Right renal cortex interstitium (tissue), 3 donors: Measurements from ENCODE around the gene DPCD. TPM values are rescaled to one million over a fixed set of nuclear protein-coding genes. Genes with fewer than 3 reads are reported as not detected.
"Not testable (repeated sequence)": the region's sequence is repeated elsewhere in the genome, so short reads cannot be mapped to it uniquely, and the experiment has no call there.

Experiments used
- DNase-seq, 3 donors: peaks; one replicate each; pipeline ENCODE4 v3.0.0-alpha.2; 2013; ENCODE audit warnings: low read depth in 3 of 3, low spot score in 2 of 3
- polyA plus RNA-seq, 3 donors: library from polyadenylated mRNA; unstranded; fragments of 120-200 nt; gene quantifications; one replicate each; pipeline ENCODE4 v1.2.1, GENCODE V29; 2013; ENCODE audit not compliant: insufficient read length in 3 of 3

Gene DPCD
- polyA plus RNA-seq, 3 donors = 45.4 to 48.3 (median 47.8) TPM

DNA sequence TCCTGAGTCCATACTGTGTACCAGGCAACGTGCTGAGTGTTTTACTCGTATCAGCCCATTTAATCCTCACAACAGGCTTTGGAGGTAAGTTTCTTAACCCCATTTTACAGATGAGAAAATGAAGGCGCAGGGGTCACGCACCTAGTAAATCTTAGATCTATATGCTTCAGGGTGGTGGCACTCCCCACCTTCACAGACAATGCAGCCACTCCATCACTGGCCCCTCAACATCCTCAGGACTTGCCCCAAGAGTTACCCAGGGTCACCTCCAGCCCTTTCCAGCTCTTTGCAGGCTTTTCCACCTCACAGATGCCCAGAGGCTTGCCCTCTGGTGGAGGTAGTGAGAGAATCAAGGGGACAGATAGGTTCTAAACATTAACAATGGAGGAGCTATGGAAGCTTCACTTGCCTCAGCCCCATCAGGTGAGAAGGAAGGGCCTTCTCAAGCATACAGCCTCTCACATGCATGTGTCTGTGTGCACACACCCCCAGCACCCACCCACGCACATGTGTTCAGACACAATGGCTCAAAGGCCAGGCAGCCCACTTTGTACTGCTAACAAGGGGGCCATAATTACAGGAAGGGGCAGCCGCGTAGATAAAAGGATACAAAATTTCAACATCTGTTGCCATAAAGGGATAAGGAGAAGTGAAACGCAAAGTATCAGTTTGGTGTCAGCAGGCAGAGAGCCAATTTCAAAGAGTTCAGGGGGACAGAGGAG lies 29.1 kb downstream of the DPCD start:
- no peak for DNase-seq

- no peak for DNase-seq
These were observed 29.9 kb downstream of the DPCD start for GRCh38 chr10:101617824-101618568.

DNA sequence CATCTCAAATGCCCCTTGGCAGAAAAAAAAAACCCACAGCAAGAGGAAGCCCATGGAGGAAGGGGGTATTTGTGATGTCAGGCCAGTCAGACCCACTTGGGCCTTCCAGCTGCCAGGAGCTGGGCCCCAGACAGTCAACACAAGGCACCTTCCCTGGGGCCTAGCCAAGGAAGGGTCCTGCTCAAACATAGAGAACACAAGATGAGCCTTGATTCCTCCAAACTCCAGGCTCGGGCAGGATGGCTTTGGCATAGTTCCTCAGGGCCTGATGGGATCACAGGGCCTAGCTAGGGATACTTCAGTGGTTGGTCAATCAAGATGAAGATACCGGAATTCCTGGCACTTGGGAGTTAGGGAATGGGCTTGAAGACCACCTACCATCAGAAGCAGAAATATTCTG lies 30.8 kb downstream of the DPCD start:
- DNase-seq = no peak

DNA sequence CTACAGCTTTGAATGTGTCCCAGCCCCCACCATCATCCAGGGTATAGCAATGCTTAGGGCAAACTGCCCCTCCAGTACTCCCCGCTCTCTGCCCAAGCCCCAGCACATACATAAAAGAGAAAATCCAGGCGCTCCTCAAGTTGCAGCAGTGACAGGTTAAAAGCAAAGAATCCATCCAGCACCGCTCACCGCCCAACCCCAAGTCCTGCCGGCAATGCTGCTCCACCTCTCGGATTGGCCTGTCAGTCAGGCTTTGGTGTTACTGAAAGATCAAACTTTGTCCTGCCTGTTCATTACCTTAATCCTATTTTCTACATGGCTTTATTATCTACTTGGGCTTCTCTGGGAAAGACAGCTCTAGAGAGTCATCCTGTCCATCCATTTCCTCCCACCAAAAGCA lies 31.9 kb downstream of the DPCD start:
- DNase-seq = no peak

DNA sequence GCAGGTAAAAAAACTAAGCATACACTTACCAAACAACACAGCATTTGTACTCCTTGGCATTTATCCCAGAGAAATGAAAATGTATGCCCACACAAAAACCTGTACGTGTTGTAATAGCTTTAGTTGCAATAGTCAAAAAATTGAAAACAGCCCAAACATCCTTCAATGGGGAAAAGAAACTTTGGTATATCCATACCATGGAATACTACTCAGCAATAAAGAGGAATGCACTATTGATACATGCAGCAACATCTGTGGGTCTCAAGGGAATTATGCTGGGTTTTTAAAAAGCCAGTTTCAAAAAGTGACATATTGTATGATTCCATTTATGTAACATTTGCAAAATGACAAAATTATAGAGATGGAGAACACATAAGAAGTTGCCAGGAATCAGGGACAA lies 35.4 kb downstream of the DPCD start:
- no peak for DNase-seq

GRCh38 chr10:101624526-101625102 lies 36.5 kb downstream of the DPCD start:
- DNase-seq = no peak

DNA sequence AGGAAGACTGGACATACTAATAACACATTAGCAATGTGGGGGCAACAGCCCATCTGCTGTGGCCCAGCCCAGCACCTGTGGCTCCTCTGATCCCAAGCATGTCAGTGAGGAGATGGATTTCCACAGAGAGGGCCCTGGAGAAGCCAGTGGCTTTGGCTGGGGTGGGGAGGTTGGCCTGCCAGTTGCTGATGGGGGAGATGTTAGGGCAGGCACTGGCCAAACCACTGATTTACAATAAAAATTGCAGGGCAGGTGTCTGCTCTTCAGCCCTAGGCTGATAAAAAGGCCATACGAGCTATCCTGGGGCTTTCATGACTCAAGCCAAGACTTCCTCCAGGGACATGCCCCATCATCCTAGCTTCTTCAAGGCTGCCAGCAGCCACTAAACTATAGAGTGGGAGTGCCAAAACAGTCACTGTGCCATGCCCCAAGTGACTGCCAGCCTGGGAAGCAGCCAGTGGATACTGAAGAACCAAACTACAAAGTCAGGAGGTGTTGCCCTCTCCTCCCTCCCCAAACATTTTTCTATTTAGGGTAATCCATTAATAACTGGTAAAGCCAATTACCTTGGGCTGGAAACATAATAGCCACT lies 37.8 kb downstream of the DPCD start:
- no peak for DNase-seq

DNA sequence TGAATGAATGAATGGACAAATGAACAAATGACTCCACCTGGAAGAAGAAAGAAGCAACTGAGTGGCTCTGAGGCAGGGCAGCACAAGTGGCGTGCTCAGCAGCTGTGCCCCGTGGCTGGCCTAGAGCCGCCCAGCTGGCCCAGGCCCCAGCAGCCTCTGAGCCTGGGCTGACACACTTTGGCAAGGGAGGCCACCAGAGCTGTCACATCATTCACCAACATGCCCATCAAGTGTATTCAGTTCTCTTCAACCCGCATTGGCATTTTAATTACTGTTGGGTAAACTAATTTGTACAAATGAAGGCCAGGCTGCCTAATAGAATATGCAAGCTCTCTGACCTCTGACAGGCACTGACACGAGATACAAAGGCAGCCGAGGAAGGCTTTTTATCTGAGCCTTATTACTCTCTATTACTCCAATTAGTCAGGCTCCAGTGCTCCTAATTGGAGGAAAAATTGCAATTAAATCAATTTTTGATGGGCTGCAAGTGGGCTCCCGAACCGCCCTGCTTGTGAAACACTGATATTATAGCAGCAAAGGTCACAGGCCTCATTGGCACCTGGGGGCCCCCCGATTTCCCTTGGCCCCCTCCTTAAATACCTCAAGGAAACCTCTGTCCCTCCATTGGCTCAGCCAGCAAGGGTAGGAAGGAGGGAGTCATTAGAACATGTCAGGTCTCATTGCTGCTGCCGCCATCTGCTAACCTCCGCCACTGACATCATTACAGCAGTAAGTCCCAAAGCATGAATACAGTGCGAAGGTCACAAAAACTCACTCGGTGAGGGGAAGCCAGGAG lies 41.9 kb downstream of the DPCD start:
- no peak for DNase-seq

DNA sequence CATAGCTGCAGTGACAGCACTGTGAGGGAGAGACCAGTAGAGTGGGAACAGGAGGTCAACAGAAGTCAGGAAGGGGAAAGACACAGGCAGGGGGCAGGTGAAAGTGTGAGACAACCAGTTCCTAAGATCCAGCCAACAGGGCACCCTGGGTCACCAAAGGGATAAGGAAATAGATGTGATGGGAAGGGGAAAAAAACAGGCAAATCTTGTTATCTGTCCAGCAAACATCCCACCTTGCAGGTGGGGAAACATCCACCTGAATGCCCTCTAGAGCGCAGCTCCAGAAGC lies 42.5 kb downstream of the DPCD start:
- DNase-seq = no peak

DNA sequence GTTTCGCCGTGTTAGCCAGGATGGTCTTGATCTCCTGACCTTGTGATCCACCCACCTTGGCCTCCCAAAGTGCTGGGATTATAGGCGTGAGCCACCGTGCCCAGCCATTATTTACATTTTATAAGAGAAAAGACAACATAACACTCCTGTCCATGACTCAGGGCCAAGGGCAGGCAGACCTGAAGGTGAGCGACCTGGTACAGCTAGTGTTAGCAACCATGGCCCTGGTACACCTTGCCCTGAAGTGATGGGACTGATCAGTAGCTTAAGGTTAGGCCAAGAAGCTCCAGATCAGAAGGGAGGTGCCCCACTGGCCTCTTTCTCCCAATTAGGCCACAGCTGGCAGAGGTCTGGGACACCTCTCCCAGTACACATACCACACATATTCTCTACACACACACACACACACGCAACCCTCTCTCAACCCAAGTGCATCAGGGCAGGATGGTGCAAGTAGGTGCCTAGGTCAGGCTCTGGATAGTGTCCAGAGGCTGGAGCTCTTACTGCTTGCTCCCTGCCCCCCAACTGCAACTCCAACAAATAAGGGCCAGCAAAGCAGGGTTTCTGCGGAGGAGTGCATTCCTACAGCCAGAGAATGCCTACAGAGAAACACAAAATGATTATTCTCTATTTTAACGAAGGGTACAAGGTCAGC lies 43.8 kb downstream of the DPCD start:
- no peak for DNase-seq

DNA sequence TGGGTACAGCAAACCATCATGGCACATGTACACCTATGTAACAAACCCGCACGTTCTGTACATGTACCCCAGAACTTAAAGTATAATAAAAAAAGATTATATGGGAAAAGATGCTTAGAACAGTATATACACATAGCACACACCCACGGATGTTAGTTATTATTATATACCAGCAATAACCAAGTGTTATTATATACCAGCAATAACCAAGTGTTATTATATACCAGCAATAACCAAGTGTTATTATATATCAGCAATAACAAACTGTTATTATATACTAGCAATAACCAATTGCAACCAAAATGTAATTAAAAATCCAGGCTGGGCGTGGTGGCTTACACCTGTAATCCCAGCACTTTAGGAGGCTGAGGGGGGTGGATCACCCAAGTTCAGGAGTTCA lies 45.4 kb downstream of the DPCD start:
- not testable (repeated sequence) for DNase-seq

DNA sequence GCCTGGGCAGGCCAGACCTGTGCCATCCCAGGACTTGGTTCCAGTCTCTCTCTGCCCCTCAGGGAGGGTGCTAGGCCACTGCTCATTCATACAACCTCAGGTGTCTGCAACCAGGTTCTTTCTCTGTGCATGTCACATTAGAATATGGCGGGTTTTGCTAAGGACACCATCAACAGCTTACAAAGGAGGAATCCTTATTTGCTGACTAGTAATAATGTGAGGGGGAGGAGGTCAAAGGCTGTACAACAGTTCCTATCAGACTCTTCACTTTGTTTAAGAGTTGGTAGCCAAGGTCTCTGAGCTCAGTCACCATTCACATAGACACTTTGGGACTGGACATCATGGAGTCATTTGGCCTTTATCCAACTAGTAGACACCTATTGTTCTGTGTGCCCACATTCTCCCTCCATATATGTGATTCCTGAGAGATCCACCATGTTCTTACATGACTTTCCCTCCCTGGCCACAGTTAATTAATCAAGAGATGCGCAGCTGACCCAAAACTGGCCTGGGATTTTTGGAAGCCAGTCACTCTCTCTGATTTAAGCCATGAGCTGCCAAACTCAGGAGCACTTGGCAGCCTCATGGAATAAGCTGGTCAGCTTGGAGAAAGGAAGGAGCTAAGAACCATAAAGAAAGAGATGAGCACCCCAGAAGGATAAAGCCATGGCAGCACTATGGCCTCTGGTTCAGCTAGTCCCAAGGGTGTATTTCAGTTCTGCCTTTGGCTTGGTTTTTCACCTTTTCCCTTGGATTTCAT lies 51.2 kb downstream of the DPCD start:
- no peak for DNase-seq

- no peak for DNase-seq
These were observed 55.4 kb downstream of the DPCD start for GRCh38 chr10:101643546-101643945.

GRCh38 chr10:101644002-101644401 lies 55.9 kb downstream of the DPCD start:
- DNase-seq = no peak

- no peak for DNase-seq
These were observed 57.5 kb downstream of the DPCD start for GRCh38 chr10:101645659-101646058.

- DNase-seq = no peak
These were observed 58.2 kb downstream of the DPCD start for GRCh38 chr10:101646364-101646763.

DNA sequence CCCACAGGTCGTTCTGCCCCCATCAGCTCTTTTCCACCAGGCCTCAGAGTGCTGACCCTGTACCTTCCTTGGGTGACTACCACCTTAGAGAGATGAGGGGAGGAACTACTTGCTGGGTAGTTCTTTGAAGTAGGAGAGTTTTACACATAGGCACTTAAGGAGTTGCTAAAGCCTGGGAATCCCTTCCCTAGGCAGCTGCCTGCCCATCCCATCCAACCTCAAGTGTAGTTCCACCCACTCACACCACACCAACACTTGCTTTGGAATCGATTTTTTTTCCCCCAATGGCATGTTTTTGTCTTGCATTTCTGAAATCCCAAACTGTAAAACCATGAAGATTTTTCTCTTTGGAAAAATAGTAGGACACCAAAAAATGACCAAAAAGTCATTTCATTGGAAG lies 59.1 kb downstream of the DPCD start:
- DNase-seq = no peak

DNA sequence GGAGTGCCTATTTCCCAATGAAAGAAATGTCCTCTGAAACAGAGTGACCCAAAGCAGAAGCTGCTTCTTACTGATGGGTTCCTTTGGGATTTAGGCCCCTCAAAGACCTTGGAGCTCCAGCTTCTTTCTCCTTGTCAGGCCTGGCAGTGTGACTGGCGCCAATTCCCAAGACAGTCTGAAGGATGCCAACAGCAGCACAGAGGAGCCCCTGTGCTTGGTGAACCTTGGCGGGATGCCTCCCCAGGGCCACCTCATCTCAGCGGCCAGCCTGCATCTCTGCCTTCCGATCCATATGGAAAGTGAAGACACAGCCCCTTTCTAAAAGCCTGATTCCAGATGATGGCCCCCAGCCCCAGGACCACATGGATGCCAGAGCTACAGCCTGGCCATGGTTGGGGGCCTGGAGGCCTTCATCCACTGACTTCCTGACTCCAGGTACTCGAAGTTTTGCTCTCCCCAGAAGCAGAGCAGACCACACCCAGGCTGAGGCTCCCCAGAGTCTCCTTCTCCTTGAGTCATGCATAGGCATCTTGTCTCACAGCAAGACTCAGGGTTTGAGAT lies 61.5 kb downstream of the DPCD start:
- DNase-seq = no peak

GRCh38 chr10:101650863-101651262 lies 62.7 kb downstream of the DPCD start:
- DNase-seq = no peak
